HG03575 (cell line): Measurements from ENCODE around the gene DSCAM.

Experiments
- ATAC-seq: cut with Tn5 transposase; IDR thresholded peaks from one replicate; pipeline ENCODE4 v1.9.1; 2021; ENCODE audit not compliant: unreplicated experiment, insufficient number of reproducible peaks, low FRiP score; ENCODE audit errors: extremely low read depth

The DSCAM gene

DNA sequence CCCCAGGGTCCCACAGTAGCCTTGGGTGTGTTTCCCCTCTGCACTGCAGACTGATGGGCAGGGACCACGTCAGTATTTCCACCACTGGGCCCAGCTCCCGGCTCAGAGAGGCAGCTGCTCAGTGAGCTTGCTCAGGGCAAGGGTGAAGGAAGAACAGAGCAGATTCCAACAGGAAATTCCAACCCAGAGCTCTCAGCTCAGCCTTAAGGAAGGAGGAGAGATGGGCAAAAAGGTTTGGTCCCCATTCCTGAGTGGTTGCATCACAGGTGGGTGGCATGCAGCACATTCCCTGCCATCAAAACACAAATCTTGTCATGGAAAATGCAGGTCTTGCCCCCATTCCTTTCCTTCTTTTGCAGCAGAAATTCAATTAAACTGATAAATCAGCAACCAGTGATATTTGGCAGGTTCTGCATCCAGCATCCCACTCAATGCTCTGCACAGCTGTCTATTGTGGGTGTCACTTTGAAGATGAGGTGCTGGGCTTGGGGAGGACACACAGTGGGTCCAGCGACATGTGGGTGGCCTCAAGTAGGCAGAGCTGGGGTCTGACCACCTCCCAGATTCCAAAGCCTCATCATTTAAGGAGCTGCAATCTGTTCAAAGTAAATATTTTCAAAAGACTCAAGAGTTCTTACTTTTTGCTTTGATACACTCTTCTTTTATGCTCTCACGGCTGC, 315.4 kb downstream of the DSCAM start:
- ATAC-seq: no peak

DNA sequence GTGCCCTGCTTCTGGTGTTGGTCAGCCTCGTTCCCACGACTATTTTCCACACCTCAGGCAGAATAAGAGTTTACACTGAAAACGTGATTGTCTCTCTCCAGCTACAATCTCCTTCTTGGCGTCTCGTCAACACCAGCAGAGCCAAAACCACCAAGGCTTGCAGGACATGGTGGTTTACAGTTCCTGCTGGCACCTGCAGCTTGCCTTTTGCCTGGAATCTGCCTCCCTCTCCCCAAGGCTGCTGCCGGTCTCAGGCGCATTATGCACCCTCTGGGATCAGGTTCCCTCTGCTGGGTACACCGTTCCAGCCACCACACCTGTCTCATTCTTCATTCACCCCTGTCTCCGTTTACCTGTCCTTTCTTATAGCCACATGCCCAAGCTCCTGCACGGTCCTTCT, 315.9 kb downstream of the DSCAM start:
- ATAC-seq: no peak

DNA sequence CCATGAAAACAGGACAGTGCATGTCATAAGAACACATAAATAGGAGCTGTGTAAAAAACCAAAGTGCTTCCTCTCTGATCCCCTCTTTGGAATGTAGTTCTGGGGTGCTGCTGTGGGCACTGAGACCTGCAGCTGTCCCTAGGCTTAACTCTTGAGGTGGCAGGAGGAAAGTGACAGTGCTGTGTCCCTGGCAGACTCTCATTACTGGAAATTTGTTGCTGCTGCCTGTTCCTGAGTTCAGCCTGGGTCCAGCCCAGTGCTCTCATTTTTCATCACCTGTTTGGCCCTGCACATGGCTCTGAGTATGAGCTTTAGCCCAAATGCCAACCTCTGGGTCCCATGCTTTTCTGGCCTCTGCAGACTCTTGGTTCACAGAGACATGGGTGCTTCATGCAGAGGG, 329.3 kb downstream of the DSCAM start:
- ATAC-seq: no peak

DNA sequence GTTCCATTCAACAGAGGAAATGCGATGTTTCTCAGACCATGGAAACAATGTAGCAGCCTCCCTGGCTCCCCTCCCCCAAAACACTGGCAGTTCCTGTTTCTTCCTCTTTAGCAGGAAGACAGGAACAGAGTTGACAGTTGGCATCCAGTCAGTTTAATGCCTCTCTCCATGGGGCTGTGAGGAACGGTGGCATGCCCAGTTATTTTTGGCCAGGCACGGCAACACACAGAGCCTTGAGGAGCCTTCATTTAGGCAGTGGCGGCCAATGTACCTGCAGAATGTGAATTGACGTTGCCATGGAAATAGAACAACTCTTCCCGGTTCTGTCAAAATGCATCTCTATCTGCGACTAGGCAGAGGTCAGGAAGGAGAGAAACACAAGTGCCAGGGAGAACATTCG, 330.6 kb downstream of the DSCAM start:
- ATAC-seq: no peak

DNA sequence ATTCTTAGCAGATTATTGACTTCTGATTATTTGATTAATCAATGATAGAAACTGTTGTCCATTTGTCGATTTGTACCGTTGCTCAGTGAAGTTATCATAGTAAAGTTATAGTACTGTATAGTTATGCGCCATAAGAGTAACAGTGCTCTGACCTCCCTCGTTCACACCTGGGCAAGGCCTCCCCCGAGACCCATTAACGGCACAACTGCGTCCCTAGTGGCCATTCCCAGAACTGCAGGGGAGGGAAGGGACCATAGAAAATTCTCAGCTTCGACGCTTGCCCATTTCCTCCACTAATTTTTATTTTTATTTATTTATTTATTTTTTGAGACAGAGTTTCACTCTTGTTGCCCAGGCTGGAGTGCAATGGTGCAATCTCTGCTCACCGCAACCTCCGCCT, 334.4 kb downstream of the DSCAM start:
- ATAC-seq: no peak

DNA sequence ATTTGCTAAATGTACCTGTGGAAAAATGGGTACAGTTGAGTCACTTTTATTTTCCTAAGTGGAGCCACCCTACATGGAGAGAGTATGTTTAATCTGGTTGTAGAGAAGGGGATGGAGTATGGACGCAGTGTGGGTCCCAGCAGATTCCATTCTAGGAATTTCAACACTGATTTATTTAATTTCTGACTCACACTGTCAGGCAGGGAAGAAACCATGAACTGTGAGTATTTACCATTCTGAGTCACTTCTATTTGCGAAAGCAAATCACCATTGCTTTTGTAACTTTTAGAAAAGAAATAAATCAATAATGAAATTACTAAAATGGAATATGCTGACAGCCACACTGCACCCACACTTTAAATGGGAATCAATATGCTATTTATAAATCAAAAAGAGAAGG, 339.0 kb downstream of the DSCAM start:
- no peak for ATAC-seq

DNA sequence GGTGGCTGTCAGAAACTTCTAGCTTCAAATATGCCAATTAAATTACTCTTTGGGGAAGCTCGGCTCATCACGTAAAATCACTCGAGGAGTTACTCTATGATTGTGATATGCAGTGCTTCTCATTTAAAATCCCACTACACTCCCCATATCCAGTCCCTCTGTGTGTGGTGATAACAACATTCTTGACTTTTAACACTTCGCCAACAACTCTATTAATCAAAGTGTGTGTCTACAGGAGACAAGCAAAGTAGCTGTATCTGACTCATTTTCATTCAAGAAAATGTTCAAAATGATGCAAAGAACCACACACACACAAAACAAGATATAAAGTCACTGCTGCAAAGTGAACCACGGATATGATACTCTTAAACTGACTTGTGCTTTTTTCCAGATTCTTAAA, 341.3 kb downstream of the DSCAM start:
- no peak for ATAC-seq

DNA sequence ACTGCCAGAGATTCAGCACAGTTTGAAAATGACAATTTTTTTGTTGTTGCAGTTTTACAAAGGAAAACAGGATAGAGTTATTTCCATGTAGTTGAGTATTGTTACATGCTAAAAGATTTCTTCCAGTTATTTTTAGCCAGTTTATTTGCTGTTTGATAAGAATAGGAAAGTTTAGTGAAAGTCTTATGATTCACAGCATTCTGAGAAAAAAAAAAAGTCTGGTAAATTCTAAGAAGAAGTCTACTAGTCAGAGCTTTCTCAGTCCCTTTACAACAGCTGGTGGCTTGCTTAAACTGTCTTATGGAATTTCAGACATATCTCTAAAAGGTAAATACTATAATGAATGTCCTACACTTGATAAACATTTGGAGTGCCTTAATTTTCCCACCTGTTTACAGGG, 341.7 kb downstream of the DSCAM start:
- ATAC-seq: no peak

DNA sequence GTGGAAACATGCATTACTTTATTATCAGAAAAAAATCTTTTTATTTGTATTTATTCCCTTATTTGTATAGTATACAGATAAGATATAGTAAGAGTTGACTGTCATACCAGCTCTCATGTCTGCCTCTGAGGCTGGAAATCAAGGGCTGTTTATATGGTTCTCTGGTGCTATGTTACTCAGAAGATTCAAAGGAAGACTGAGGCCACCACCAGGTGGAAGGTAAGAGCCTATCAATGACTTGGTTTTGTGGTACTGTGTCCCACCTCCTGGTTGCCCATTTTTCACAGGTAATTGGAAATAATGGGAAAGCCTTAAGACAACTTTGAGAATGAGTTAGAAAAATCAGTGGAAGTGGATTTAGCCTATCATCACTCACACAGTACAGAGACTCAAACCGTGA, 342.1 kb downstream of the DSCAM start:
- no peak for ATAC-seq

DNA sequence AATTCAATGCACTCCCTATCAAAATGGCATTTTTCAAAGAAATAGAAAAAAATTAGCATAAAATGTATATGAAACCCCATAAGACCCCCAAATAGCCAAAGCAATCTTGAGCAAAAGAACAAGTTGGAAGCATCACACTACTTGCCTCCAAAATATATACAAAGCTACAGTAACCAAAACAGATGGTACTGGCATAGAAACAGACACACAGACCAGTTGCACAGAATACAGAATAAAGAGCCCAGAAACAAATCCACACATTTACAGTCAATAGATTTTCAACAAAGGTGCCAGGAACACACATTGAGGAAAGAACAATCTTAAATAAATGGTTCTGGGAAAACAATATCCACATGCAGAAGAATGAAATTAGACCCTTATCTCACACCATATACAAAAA, 350.8 kb downstream of the DSCAM start:
- no peak for ATAC-seq

DNA sequence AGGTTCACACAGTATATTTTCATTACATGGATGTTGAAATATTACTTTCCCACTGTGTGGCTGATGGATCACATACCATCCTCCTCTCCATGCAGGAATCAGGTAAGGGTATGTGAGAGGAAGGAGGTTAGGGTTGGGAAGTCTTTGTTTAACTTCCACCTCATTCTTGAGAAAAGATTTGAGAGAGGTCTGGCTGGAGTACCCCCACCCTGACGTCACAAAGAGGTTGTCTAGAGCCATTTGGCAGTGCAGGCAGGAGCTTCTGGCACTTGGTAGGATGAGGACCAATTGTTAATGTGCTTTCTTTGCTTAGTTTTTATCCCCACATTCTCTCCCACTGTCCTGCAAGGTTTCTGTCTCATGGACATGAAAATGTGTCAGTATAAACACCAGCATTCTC, 356.6 kb downstream of the DSCAM start:
- no peak for ATAC-seq

DNA sequence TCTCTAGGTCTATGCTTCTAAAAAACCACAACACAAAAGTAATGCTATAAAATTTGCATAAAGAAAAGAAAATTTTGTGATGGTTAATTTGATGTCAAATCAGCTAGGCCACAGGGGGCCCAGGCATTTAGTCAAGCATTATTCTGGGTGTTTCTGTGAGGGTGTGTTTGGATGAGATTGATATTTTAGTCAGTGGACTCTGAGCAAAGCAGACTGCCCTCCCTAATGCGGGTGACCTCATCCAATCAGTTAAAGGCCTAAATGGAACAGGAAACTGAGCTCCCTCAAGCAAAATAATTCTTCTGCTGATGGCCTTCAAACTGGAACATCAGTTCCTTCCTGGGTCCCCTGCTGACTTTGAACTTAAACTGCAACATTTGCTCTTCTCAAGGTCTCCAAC, 358.0 kb downstream of the DSCAM start:
- no peak for ATAC-seq

DNA sequence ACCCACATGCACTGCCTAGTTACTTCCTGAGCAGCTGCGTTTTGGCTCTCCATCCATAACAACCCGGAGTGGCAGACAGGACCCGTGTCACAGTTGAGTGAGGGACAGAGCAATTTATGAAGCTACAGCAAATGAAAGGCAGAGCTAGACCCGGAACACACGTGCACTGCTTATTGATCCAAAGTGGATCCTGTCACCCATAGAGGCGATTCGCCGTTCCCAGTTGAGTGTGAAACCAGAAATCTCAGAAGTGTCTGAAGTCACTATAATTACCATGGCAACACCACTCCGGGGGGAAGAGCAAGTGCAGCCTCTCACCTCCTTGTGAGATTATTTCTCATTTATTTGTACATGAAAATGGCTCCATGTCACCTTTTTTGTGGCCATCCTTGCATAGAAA, 365.2 kb downstream of the DSCAM start:
- no peak for ATAC-seq

DNA sequence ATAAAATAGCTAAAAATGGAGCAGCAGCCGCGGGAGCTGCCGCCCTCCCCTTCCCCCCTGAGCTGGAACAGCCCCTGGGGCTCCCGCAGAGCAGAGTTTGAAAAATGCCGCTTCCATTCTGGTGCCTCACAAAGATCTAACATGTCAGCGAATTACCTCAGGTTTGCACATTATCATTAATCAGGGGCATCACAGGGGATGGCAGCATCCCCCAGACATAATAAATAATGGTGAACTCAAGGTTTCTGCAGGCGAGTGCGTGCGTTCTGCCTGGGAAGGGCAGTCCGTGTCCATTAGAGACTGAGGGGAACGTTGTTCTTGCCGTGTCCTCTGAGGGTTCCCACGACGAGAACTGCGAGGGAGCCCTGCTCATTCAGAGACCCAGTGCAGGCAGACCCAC, 372.4 kb downstream of the DSCAM start:
- no peak for ATAC-seq

DNA sequence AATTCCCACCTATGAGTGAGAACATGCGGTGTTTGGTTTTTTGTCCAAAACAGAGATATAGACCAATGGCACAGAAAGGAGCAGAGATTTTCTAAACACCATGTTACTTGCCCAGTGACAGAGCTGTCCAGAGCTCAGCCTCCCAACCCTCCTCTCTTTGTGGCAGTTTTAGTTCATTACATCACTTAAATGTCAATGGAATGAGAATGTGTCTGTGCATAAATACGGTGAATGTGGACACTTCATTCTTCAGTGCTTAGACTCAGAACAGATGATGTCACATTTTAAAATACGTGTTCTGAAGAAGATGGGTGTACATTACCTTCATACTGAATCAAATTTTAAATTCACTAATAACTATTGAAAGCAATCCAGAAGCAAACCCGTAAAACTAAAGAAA, 374.9 kb downstream of the DSCAM start:
- ATAC-seq: no peak

DNA sequence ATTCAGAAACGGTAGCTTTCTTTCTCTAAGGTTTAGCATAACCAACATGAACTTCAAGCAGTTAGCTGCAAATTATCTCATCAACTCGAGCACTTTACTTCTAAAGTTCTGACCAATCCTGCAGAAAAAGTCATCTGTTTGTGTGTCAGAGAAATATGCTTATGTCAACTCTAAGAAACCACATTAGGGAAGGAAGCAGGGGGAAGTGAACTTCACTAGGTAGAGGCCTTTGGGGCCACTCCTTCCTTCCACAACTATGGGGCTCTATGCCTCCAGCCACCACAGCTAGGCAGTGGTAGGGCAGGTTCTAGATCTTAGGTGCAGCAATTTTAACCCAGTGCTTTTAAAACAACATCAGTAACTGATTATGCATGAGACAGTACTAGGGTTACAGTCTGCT, 375.9 kb downstream of the DSCAM start:
- no peak for ATAC-seq

DNA sequence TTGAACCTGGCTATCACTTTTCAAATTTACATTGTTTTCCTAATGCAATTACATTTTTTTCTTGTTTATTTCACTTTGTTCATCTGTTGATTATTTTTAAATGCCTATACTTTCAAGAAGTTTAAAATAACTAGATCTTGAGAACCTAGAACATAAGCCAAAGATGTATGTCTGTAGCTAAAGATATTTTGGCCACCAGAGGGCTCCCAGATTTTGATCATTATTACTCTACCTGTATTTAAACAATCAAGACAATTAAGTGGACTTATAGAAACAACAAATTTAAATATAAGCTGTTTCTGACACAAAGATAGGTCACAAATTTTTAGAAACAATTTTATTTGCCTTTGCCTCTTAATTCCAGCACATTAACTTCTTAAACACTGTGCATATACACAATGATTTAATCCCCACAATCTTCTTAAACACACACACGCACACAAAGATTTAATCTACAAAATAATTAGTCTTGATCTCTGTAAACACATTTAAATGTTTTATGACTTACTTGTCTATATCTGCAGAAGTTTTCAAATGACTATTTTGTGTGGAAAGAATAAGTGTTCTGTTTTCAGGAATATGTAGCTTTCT, 380.0 kb downstream of the DSCAM start:
- no peak for ATAC-seq

DNA sequence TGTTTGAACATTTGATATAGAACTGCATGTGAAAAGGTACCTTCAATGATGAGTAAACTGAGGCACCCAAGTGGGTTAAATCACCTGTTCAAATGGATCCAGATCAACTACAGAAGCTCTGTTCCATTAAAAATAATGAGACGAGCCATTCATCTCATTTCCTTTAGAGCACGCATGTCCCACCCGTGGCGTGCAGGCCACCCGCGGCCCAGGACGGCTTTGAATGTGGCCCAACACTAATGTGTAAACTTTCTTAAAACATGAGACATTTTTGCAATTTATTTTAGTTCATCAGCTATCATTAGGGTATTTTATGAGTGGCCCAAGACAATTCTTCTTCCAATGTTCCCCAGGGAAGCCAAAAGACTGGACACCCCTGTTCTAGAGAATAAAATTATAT, 381.6 kb downstream of the DSCAM start:
- ATAC-seq: no peak

DNA sequence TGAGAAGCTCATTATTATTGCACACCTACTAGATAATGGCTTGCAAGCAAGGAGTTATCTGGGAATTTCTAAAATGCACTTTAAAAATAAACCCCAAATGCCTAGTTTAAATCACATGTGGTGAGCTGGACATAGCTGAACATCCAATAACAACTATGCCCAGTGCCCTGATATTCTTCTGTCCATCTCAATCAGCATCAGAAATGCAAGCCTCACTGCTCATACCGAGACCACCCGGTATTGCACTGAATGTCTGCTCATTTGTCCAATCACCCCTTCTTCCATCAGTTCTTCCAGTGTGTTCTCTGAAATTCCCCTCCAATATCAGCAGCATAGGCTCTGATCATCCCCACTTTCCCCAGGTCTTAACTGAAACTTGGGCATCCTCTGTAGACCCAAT, 383.8 kb downstream of the DSCAM start:
- no peak for ATAC-seq

DNA sequence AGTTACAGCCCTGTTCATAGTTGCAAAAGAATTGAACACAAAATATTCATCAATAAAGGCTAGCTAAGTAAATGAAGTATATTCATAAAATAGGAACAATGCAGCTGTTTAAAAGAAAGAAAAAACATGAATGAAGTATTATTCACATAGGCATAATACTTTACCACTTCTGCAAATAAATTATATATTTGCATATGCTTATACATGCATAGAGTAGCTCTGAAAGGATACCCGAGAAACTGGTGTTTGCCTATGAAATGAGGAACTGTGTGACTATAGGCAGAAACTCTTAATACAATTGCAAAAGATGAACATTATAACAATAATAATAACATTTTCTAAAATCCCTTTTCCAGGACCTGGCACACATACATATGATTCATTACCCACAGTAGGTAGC, 385.9 kb downstream of the DSCAM start:
- no peak for ATAC-seq

DNA sequence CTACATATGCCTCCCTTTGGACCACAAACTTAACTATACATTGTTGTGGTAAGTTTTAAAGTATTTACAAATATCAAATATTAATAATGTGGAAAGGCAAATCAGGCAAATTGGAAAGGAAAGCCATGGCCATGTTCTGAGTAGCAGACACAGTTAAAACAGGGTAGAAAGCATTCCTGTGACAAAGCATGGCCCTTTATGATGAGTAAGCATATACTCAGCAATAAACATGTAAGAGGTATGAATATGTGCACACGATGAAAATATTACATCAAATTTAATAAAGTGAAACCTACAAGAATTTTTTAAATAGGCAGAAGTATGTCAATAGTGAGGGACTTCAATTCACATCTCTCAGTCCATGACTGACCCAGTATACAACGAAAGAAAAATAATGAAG, 389.2 kb downstream of the DSCAM start:
- no peak for ATAC-seq
